DND-41 (cell line): Measurements from ENCODE around the gene PAX2.

Experiments
- ATAC-seq: fragments of 200-7000 bp; cut with Tn5 transposase; 3 replicates; pipeline ENCODE4 v1.9.1; 2021; ENCODE audit warnings: low read depth; ENCODE audit not compliant: insufficient read depth
- DNase-seq: peaks from one replicate; pipeline ENCODE4 v3.0.0-alpha.2; 2020
- H2AFZ ChIP-seq: 2 replicates; pipeline ENCODE4 v1.6.0; 2012; ENCODE audit warnings: low read depth, low read length
- H3K27ac ChIP-seq: 2 replicates; pipeline ENCODE4 v1.5.1; 2012; ENCODE audit warnings: low read length, inconsistent platforms
- H3K27me3 ChIP-seq: fragments of 200-600 bp; sonication (generic); 2 replicates; pipeline ENCODE4 v1.6.0; 2012; ENCODE audit warnings: low read length, mild to moderate bottlenecking, inconsistent platforms; ENCODE audit not compliant: insufficient read depth, poor library complexity
- H3K36me3 ChIP-seq: 2 replicates; pipeline ENCODE4 v1.5.1; 2012; ENCODE audit warnings: low read length, inconsistent platforms; ENCODE audit not compliant: insufficient read depth
- H3K4me1 ChIP-seq: 2 replicates; pipeline ENCODE4 v1.5.1; 2012; ENCODE audit warnings: mild to moderate bottlenecking, low read length; ENCODE audit not compliant: insufficient read depth
- H3K4me2 ChIP-seq: 2 replicates; pipeline ENCODE4 v1.6.0; 2012; ENCODE audit warnings: mild to moderate bottlenecking, moderate library complexity, low read length, inconsistent platforms; ENCODE audit not compliant: insufficient read depth
- H3K4me3 ChIP-seq, 2 experiments: fragments of 200-600 bp in 1 of 2; shearing (Covaris generic) in 1 of 2; 2 replicates each; pipeline ENCODE4 v1.5.1; 2012 to 2016; ENCODE audit warnings: inconsistent platforms in 2 of 2, low read length in 2 of 2, mild to moderate bottlenecking in 2 of 2, low read depth in 1 of 2, moderate library complexity in 1 of 2
- H3K79me2 ChIP-seq: 2 replicates; pipeline ENCODE4 v1.6.0; 2012; ENCODE audit warnings: low read length, inconsistent platforms; ENCODE audit not compliant: insufficient read depth
- H3K9ac ChIP-seq: 2 replicates; pipeline ENCODE4 v1.6.0; 2012; ENCODE audit warnings: low read depth, mild to moderate bottlenecking, inconsistent platforms, low read length, moderate library complexity
- H3K9me3 ChIP-seq: 2 replicates; pipeline ENCODE4 v1.5.1; 2012; ENCODE audit warnings: low read length, moderate library complexity, mild to moderate bottlenecking, inconsistent platforms; ENCODE audit not compliant: insufficient read depth, severe bottlenecking
- H4K20me1 ChIP-seq: 2 replicates; pipeline ENCODE4 v1.6.0; 2012; ENCODE audit warnings: low read length; ENCODE audit not compliant: insufficient read depth
- EZH2 ChIP-seq: IDR thresholded peaks from 3 replicates; pipeline ENCODE4 v1.6.1; 2012; ENCODE audit warnings: borderline replicate concordance, low read depth, mild to moderate bottlenecking, moderate library complexity, low read length, inconsistent platforms; ENCODE audit not compliant: severe bottlenecking
- TF ChIP-seq, protein P1 (sequence below): IDR thresholded peaks from 2 replicates; pipeline ENCODE4 v1.5.1; 2012; ENCODE audit warnings: borderline replicate concordance, low read length, moderate library complexity, mild to moderate bottlenecking; ENCODE audit not compliant: poor library complexity, severe bottlenecking; ENCODE audit errors: extremely low read depth

The PAX2 gene

DNA sequence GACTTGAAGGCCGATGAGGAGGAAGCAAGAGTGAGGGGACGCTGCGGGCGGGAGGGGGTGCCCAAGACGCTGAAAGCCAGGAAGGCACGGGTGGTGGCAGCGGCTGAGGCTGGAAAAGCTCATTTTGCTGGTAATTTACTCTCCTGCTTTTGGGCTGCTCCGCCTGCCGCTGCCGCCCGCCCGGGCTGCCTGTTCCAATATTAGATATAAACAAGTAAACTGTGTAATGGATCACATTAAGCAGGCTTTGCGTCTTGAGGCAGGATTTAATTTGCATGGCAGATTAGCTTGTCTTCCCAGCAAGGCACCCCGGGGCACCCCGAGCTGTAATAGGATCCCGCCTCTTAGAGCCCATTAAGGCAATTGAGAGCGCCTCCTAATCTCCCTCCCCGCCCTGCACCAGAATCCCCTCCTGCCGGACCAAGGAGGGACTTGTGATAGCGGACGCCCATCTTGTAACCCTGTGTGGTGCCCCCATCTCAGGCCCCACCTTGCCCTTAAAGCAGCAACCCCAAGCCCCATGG, 121.3 kb downstream of the PAX2 start:
- H3K79me2 ChIP-seq = no peaks in the 10 kb centered on the region
- H3K4me1 ChIP-seq = no peaks in the 10 kb centered on the region
- H3K9me3 ChIP-seq = no peaks in the 10 kb centered on the region
- no peak overlapping the region for H2AFZ ChIP-seq
- H3K4me2 ChIP-seq = no peak overlapping the region
- TF ChIP-seq EZH2 = no peak
- TF ChIP-seq, protein P1, sequence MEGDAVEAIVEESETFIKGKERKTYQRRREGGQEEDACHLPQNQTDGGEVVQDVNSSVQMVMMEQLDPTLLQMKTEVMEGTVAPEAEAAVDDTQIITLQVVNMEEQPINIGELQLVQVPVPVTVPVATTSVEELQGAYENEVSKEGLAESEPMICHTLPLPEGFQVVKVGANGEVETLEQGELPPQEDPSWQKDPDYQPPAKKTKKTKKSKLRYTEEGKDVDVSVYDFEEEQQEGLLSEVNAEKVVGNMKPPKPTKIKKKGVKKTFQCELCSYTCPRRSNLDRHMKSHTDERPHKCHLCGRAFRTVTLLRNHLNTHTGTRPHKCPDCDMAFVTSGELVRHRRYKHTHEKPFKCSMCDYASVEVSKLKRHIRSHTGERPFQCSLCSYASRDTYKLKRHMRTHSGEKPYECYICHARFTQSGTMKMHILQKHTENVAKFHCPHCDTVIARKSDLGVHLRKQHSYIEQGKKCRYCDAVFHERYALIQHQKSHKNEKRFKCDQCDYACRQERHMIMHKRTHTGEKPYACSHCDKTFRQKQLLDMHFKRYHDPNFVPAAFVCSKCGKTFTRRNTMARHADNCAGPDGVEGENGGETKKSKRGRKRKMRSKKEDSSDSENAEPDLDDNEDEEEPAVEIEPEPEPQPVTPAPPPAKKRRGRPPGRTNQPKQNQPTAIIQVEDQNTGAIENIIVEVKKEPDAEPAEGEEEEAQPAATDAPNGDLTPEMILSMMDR = no peak
- no peak overlapping the region for H3K9ac ChIP-seq
- H3K36me3 ChIP-seq = no peaks in the 10 kb centered on the region
- no peak overlapping the region for H3K4me3 ChIP-seq
- H3K27me3 ChIP-seq = peaks cover 17% of the 10 kb centered on the region
- no peaks in the 10 kb centered on the region; the same call in none of the 2 replicates for H4K20me1 ChIP-seq
- no peak overlapping the region for H3K27ac ChIP-seq
- ATAC-seq (no peak), DNase-seq (no peak)

- Histone ChIP-seq H3K79me2 (no peaks in the 10 kb centered on the region), H3K4me3 (no peak overlapping the region), H3K27me3 (peaks cover 13% of the 10 kb centered on the region), H3K9me3 (no peaks in the 10 kb centered on the region), H2AFZ (no peak overlapping the region), H3K4me2 (no peak overlapping the region), H3K36me3 (no peaks in the 10 kb centered on the region), H3K4me1 (no peaks in the 10 kb centered on the region), H3K9ac (no peak overlapping the region), H4K20me1 (no peaks in the 10 kb centered on the region; the same call in 1 of the 2 replicates), H3K27ac (no peak overlapping the region)
- TF ChIP-seq, protein P1 = no peak
- ATAC-seq (no peak), DNase-seq (no peak)
Observed at GRCh38 chr10:100867261-100867963, 122.0 kb downstream of the PAX2 start.

DNA sequence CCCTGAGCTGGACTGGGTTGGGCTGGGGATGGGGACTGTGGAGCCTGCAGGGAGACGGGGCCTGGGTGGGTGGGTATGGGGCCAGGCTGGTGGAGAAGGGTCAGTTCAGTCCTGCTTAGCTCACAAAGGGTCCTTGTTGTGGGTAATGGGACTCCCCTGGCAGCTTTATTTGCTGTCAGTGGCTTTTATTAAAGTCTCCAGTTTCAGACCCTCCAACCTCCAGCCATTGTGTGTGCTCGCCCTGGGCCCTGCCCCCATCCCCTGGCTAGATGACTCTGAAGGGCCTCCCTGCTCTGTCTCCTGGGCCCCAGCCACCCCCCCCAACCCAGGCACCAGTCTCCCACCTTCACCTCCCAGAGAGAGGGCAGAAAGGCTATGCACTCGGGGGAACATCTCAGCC, 123.0 kb downstream of the PAX2 start:
- Histone ChIP-seq H3K4me3 (no peak overlapping the region), H3K27ac (no peak overlapping the region), H3K27me3 (peaks cover 13% of the 10 kb centered on the region), H3K4me2 (no peak overlapping the region), H2AFZ (no peak overlapping the region), H3K9ac (no peak overlapping the region), H3K79me2 (no peaks in the 10 kb centered on the region), H3K4me1 (no peaks in the 10 kb centered on the region), H3K9me3 (no peaks in the 10 kb centered on the region), H3K36me3 (no peaks in the 10 kb centered on the region), H4K20me1 (no peaks in the 10 kb centered on the region; the same call in 1 of the 2 replicates)
- no peak for DNase-seq
- no peak for ATAC-seq
- TF ChIP-seq EZH2 = no peak

GRCh38 chr10:100869399-100869798, 124.0 kb downstream of the PAX2 start:
- Histone ChIP-seq H3K9me3 (no peaks in the 10 kb centered on the region), H3K4me2 (no peak overlapping the region), H4K20me1 (no peaks in the 10 kb centered on the region), H3K27me3 (peaks cover 13% of the 10 kb centered on the region), H3K79me2 (no peaks in the 10 kb centered on the region), H3K9ac (no peak overlapping the region), H3K4me1 (no peaks in the 10 kb centered on the region), H3K27ac (no peak overlapping the region), H3K4me3 (no peak overlapping the region), H3K36me3 (no peaks in the 10 kb centered on the region), H2AFZ (no peak overlapping the region)
- DNase-seq (no peak), ATAC-seq (no peak)
- TF ChIP-seq EZH2 = no peak
- TF ChIP-seq, protein P1 = no peak
